ENCODE data around the gene TMEM258.

TMEM258 gene

GRCh38 chr11:61749591-61750217 is 42.7 kb downstream of the TMEM258 start:
- TF ChIP-seq SIN3A (IDR thresholded peaks at IDR 0.05; ENCODE audit: borderline replicate concordance, insufficient read depth, low read length) (no peak), FOXP2 (optimal IDR thresholded peaks at IDR 0.05; ENCODE audit: borderline replicate concordance, extremely low read depth, extremely low read length, insufficient read depth) (no peak), TAF1 (IDR thresholded peaks at IDR 0.05; ENCODE audit: borderline replicate concordance, insufficient read depth, low read length) (no peak), POLR2AphosphoS5 (IDR thresholded peaks at IDR 0.05; ENCODE audit: low read depth, low read length) (no peak), REST (IDR thresholded peaks at IDR 0.05; ENCODE audit: insufficient read depth in 1 of 2, low read depth in 2 of 2, low read length in 2 of 2) (no peak)

DNA sequence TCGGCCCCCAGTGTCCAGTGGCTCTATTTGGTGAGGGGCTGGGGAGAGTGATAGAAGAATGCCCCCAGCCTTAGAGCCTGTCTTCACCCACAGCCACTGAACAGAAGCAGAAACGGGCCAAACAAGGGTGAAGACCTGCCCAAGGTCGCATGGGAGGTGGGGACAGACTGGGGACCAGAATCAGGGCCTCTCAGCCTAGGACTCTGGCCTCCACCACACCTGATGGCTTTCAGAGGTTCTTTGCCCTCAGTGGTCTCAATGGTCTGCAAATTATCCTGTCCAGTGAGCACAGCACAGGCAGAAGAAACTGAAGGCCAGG is 44.5 kb downstream of the TMEM258 start:
- TF ChIP-seq TAF1 (IDR thresholded peaks at IDR 0.05; ENCODE audit: borderline replicate concordance, insufficient read depth, low read length) (no peak), FOXP2 (optimal IDR thresholded peaks at IDR 0.05; ENCODE audit: borderline replicate concordance, extremely low read depth, extremely low read length, insufficient read depth) (no peak), POLR2AphosphoS5 (IDR thresholded peaks at IDR 0.05; ENCODE audit: low read depth, low read length) (no peak), SIN3A (IDR thresholded peaks at IDR 0.05; ENCODE audit: borderline replicate concordance, insufficient read depth, low read length) (no peak), REST (IDR thresholded peaks at IDR 0.05; ENCODE audit: insufficient read depth in 1 of 2, low read depth in 2 of 2, low read length in 2 of 2) (no peak)

DNA sequence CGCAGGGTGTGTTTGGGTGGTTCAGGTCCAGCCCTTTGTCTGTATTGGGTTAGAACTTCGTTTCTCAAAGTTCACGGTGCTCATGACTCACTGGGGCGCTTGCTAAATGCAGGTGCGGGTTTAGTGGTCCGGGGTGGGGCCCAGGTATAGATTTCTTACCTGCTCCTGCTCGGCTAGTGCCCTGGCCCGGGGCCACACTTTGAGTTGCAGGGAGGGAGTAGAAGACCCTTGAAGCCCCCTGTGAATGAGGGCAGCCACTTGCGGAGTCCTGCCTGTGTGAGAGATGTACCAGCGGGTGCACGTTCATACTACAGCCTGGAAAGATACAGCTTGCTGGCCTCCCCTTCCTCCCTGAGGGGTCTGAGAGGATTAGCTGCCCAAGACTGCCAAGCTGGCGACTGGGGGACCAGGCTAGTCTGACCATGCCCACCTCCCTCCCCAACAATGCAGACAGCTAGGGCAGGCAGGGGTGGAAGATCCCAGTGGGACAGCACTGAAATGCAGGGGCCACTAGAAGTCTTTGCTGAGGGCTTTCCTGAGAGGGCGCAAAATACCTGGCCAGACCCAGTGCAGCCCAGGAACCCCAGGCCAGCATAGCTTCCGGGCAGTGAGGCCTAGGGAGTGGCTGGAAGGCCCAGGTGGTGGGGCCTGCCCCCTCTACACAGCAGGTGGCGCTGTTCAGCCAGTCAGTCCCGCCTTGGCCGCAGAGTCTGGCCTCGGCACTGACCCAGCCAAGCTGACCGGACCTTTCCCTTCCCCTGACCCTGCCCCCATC is 45.0 kb downstream of the TMEM258 start:
- TF ChIP-seq REST (IDR thresholded peaks at IDR 0.05; ENCODE audit: insufficient read depth in 1 of 2, low read depth in 2 of 2, low read length in 2 of 2) = no peak
- peak; percentile 50 for TF ChIP-seq FOXP2 (optimal IDR thresholded peaks at IDR 0.05; ENCODE audit: borderline replicate concordance, extremely low read depth, extremely low read length, insufficient read depth)

DNA sequence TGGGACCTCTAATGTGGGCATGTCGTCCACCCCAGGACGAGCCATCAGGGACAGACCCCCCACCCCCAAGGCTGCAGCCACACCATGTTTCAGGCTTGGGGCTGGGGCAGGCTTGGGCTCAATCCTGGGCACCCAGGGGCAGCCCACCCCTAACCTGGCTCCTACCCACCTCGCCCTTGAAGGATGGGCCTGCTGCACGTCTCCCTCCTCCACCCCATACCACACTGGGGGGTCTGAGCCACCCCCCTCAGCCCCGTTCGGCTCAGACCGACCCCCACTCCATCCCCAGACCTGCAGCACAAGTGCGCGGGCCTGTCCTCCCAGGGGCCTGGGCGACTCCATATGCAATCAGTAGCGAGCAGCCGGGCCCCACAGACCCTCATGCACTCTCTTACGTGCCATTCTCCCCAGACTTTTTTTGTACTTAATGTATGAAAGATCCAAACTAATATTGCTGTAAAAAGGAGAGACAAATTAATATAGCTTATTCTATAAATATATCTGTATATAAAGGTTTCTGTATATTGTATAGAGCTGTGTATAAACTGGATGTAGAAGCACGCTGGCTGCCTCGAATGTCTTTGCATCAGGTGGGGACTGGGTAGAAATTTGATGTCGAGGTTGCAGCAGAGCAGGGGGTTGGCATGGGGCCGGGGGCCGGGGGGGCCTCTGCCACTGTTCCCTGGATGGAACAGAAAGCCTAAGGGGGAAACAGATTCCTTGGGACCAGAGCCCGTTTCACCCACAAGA is 45.8 kb downstream of the TMEM258 start:
- no peak for TF ChIP-seq REST (IDR thresholded peaks at IDR 0.05; ENCODE audit: insufficient read depth in 1 of 2, low read depth in 2 of 2, low read length in 2 of 2)
- no peak for TF ChIP-seq SIN3A (IDR thresholded peaks at IDR 0.05; ENCODE audit: borderline replicate concordance, insufficient read depth, low read length)
- TF ChIP-seq FOXP2 (optimal IDR thresholded peaks at IDR 0.05; ENCODE audit: borderline replicate concordance, extremely low read depth, extremely low read length, insufficient read depth) = no peak
- TF ChIP-seq POLR2AphosphoS5 (IDR thresholded peaks at IDR 0.05; ENCODE audit: low read depth, low read length) = no peak
- TF ChIP-seq TAF1 (IDR thresholded peaks at IDR 0.05; ENCODE audit: borderline replicate concordance, insufficient read depth, low read length) = no peak

All from PFSK-1 (cell line).